Measurements from ENCODE around the gene PYCR2. TPM values are rescaled to one million over a fixed set of nuclear protein-coding genes. Genes with fewer than 3 reads are reported as not detected.
A peak's percentile ranks its signal among the peaks of the same experiment; 100 is the strongest.

Gene PYCR2
- total RNA-seq, 1 donor from 2014 or later, result 126 TPM

- intact Hi-C loops (cut with DNase I), result no loop called here
- Histone ChIP-seq H3K36me3 (no peaks in the 10 kb centered on the region), H3K4me1 (no peaks in the 10 kb centered on the region), H3K9me3 (no peaks in the 10 kb centered on the region), H3K27ac (no peak overlapping the region), H3K4me3 (no peak overlapping the region), H3K27me3 (no peaks in the 10 kb centered on the region)
- TF ChIP-seq CTCF (IDR thresholded peaks at IDR 0.05), result no peak
- DNase-seq (ENCODE audit: low spot score in 2 of 2), result no peak
Measured at GRCh38 chr1:225953315-225953714, 29.3 kb upstream of the PYCR2 start.

GRCh38 chr1:225950905-225951497 is 27.0 kb upstream of the PYCR2 start:
- Histone ChIP-seq H3K27me3 (no peaks in the 10 kb centered on the region), H3K9me3 (no peaks in the 10 kb centered on the region), H3K36me3 (no peaks in the 10 kb centered on the region), H3K27ac (no peak overlapping the region), H3K4me1 (no peaks in the 10 kb centered on the region), H3K4me3 (peak overlapping the region in 1 of 2 donors; percentile 43)
- intact Hi-C loops (cut with DNase I), result no loop called here
- no peak for TF ChIP-seq CTCF (IDR thresholded peaks at IDR 0.05)
- DNase-seq (ENCODE audit: low spot score in 2 of 2), result no peak

GRCh38 chr1:225949041-225949440 is 25.0 kb upstream of the PYCR2 start:
- no peak for DNase-seq (ENCODE audit: low spot score in 2 of 2)
- intact Hi-C loops (cut with DNase I), result no loop called here
- Histone ChIP-seq H3K36me3 (no peaks in the 10 kb centered on the region), H3K27ac (no peak overlapping the region), H3K9me3 (no peaks in the 10 kb centered on the region), H3K4me3 (no peak overlapping the region), H3K4me1 (no peaks in the 10 kb centered on the region), H3K27me3 (no peaks in the 10 kb centered on the region)
- no peak for TF ChIP-seq CTCF (IDR thresholded peaks at IDR 0.05)

DNA sequence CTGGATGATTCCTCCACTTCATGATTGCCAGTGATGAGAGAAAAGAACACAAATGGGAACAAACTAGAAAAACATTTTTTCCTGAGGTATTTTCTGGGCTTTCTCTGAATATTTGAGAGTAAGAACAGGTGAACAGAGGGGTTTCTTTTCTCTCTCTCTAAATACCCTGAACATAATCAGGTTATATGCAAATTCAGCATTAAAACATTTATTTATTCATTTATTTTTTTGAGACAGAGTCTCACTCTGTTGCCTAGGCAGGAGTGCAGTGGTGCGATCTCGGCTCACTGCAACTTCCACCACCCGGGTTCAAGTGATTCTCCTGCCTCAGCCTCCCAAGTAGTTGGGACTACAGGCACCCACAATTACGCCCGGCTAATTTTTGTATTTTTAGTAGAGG is 22.8 kb upstream of the PYCR2 start:
- peaks cover 0 to under 1% of the 10 kb centered on the region in 2 donors for H3K4me1 ChIP-seq
- H3K36me3 ChIP-seq, result no peaks in the 10 kb centered on the region
- TF ChIP-seq CTCF (IDR thresholded peaks at IDR 0.05), result no peak
- H3K9me3 ChIP-seq, result no peaks in the 10 kb centered on the region
- no peak overlapping the region for H3K4me3 ChIP-seq
- intact Hi-C loops (cut with DNase I), result no loop called here
- DNase-seq (ENCODE audit: low spot score in 2 of 2), result no peak
- H3K27ac ChIP-seq, result no peak overlapping the region
- H3K27me3 ChIP-seq, result no peaks in the 10 kb centered on the region

- Histone ChIP-seq H3K27ac (no peak overlapping the region), H3K36me3 (no peaks in the 10 kb centered on the region), H3K4me3 (no peak overlapping the region), H3K9me3 (no peaks in the 10 kb centered on the region), H3K4me1 (peaks cover 1 to 7% of the 10 kb centered on the region in 2 donors), H3K27me3 (no peaks in the 10 kb centered on the region)
- TF ChIP-seq CTCF (IDR thresholded peaks at IDR 0.05), result no peak
- DNase-seq (ENCODE audit: low spot score in 2 of 2), result no peak
- intact Hi-C loops (cut with DNase I), result no loop called here
Measured at GRCh38 chr1:225946082-225946620, 22.1 kb upstream of the PYCR2 start.

Data from ascending aorta (tissue), 2 donors.